NCI-H1694 (cell line): Measurements from ENCODE around the gene LCN15.
"Not testable (repeated sequence)": the region's sequence is repeated elsewhere in the genome, so short reads cannot be mapped to it uniquely, and the experiment has no call there.

Experiments
- DNase-seq: peaks from one replicate; lab custom pipeline; 2025; lab: John Stamatoyannopoulos, UW

LCN15 gene

GRCh38 chr9:136764301-136764891 lies at the start of gene LCN15:
Gene LCN15 (minus strand): TSS chr9:136764518. CDS start chr9:136764488, 30 bp downstream.
- DNase-seq: no peak

- no peak for DNase-seq
Measured at GRCh38 chr9:136808806-136809158, 44.5 kb upstream of the LCN15 start.

GRCh38 chr9:136808075-136808805 lies 43.9 kb upstream of the LCN15 start:
- no peak for DNase-seq

GRCh38 chr9:136807281-136808074 lies 43.2 kb upstream of the LCN15 start, which contains the start of gene RABL6:
Gene RABL6 (plus strand): TSS chr9:136807948. CDS start chr9:136808197, 249 bp downstream.
- no peak for DNase-seq

- DNase-seq: no peak
Measured at GRCh38 chr9:136806631-136807201, 42.4 kb upstream of the LCN15 start.

GRCh38 chr9:136806067-136806466 lies 41.7 kb upstream of the LCN15 start:
- no peak for DNase-seq

GRCh38 chr9:136805207-136805740 lies 41.0 kb upstream of the LCN15 start:
- no peak for DNase-seq

GRCh38 chr9:136804509-136805206 lies 40.3 kb upstream of the LCN15 start:
- DNase-seq: no peak

GRCh38 chr9:136803551-136804508 lies 39.5 kb upstream of the LCN15 start:
- DNase-seq: no peak

GRCh38 chr9:136803009-136803550 lies 38.8 kb upstream of the LCN15 start:
- DNase-seq: not testable (repeated sequence)

- DNase-seq: no peak
Measured at GRCh38 chr9:136802321-136802720, 38.0 kb upstream of the LCN15 start.

GRCh38 chr9:136799854-136800657 lies 35.7 kb upstream of the LCN15 start:
- DNase-seq: peak; percentile 48

- no peak for DNase-seq
Measured at GRCh38 chr9:136799079-136799853, 34.9 kb upstream of the LCN15 start.

- no peak for DNase-seq
Measured at GRCh38 chr9:136798708-136799078, 34.4 kb upstream of the LCN15 start.

- not testable (repeated sequence) for DNase-seq
Measured at GRCh38 chr9:136796775-136797347, 32.5 kb upstream of the LCN15 start.

GRCh38 chr9:136796238-136796774 lies 32.0 kb upstream of the LCN15 start, which contains the start of gene CCDC183:
Gene CCDC183 (plus strand): TSS chr9:136796338. CDS start chr9:136796398, 60 bp downstream.
- DNase-seq: no peak

- no peak for DNase-seq
Measured at GRCh38 chr9:136795000-136795348, 30.7 kb upstream of the LCN15 start.
